ENCODE results near the gene STRIT1. TPM values are rescaled to one million over a fixed set of nuclear protein-coding genes. Genes with fewer than 3 reads are reported as not detected.

Gene STRIT1
- total and polyA plus RNA-seq, 9 of the 15 experiments (the other 6 are each of a cell fraction or from before 2014, with no cell fraction given), result not detected

DNA sequence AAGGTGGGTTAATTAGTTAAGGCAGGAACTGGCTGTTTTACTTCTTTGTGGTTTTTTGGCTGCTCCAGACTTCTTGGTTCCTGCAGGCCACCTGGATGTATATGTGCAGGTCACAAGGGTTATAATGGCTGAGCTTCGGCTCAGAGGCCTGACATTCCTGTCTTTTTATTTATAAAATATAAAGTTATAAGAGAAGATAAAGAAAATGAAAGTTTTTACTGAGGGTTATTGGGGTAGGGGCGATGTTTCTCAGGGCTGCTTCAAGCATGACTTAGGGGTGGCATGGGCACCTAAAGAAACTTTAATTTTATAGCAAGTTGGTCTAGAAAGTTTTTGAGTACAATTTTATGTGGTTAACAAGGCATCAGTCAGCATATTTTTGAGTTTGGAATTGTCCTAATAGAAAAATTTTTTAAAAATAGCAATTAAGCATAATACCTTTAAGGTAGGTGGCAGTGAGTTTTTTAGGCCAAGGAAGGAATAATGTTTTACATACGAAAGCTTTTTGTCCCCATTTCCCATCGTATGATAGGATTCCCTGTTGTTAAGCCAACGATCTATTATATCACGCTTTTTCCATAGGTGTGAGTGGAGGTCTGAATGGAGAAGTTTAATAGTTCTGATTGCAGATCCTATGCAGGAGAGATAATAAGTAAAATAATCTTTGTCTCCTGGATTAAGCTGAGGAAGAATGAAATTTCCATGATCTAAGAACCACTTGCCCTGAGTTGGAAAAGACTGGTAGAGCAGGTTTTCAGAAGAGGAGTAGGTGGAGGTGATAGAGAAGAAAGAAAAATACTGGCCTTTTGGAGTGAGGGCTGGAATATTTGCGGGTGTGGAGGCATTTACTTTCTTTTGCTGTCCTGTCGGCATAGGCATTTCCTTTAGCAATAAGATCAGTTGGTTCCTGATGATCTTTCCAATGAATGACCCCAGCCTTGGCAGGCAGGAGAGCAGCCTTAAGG is 10.1 kb downstream of the STRIT1 start (continued):
- TF ChIP-seq, protein P1, sequence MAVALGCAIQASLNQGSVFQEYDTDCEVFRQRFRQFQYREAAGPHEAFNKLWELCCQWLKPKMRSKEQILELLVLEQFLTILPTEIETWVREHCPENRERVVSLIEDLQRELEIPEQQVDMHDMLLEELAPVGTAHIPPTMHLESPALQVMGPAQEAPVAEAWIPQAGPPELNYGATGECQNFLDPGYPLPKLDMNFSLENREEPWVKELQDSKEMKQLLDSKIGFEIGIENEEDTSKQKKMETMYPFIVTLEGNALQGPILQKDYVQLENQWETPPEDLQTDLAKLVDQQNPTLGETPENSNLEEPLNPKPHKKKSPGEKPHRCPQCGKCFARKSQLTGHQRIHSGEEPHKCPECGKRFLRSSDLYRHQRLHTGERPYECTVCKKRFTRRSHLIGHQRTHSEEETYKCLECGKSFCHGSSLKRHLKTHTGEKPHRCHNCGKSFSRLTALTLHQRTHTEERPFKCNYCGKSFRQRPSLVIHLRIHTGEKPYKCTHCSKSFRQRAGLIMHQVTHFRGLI (CRISPR knock-in tag; IDR thresholded peaks at IDR 0.05), result no peak
- no peak for TF ChIP-seq ZNF551 (CRISPR knock-in tag; IDR thresholded peaks at IDR 0.05)
- no peak for TF ChIP-seq ZNF124 (CRISPR knock-in tag; IDR thresholded peaks at IDR 0.05)
- TF ChIP-seq, protein P2, sequence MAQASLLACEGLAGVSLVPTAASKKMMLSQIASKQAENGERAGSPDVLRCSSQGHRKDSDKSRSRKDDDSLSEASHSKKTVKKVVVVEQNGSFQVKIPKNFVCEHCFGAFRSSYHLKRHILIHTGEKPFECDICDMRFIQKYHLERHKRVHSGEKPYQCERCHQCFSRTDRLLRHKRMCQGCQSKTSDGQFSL (CRISPR knock-in tag; IDR thresholded peaks at IDR 0.05), result no peak
- TF ChIP-seq, protein P2 (tag; IDR thresholded peaks at IDR 0.05), result peak in 1 of 2 experiments; percentile 78; a peak in 2 of 4 replicates
- TF ChIP-seq ZFPM2 (CRISPR knock-in tag; IDR thresholded peaks at IDR 0.05), result no peak
- TF ChIP-seq ZNF507 (tag; conservative IDR thresholded peaks at IDR 0.05), result no peak
- TF ChIP-seq NR4A1 (CRISPR knock-in tag; IDR thresholded peaks at IDR 0.05), result 0 out of 2 replicates have a peak, but pooled peaks have one; percentile 71
- no peak for TF ChIP-seq NR4A1 (tag; IDR thresholded peaks at IDR 0.05)
- TF ChIP-seq KLF6 (CRISPR knock-in tag; IDR thresholded peaks at IDR 0.05; ENCODE audit: borderline replicate concordance), result peak; percentile 88
- peak; percentile 37; the same call in 1 of the 2 replicates for TF ChIP-seq DDX20 (tag; IDR thresholded peaks at IDR 0.05; ENCODE audit: low read depth)
- no peak for TF ChIP-seq SAFB2 (IDR thresholded peaks at IDR 0.05; ENCODE audit: borderline replicate concordance, low read depth, low read length, severe bottlenecking)
- no peak for TF ChIP-seq SETDB1 (IDR thresholded peaks at IDR 0.05; ENCODE audit: low read length)
- TF ChIP-seq ZNF354B (CRISPR knock-in tag; IDR thresholded peaks at IDR 0.05), result 0 out of 2 replicates have a peak, but pooled peaks have one; percentile 44
- TF ChIP-seq, protein P3, sequence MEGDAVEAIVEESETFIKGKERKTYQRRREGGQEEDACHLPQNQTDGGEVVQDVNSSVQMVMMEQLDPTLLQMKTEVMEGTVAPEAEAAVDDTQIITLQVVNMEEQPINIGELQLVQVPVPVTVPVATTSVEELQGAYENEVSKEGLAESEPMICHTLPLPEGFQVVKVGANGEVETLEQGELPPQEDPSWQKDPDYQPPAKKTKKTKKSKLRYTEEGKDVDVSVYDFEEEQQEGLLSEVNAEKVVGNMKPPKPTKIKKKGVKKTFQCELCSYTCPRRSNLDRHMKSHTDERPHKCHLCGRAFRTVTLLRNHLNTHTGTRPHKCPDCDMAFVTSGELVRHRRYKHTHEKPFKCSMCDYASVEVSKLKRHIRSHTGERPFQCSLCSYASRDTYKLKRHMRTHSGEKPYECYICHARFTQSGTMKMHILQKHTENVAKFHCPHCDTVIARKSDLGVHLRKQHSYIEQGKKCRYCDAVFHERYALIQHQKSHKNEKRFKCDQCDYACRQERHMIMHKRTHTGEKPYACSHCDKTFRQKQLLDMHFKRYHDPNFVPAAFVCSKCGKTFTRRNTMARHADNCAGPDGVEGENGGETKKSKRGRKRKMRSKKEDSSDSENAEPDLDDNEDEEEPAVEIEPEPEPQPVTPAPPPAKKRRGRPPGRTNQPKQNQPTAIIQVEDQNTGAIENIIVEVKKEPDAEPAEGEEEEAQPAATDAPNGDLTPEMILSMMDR (IDR thresholded peaks at IDR 0.05 in 2 of 3, conservative IDR thresholded peaks at IDR 0.05 in 1 of 3; ENCODE audit: insufficient read depth in 2 of 3, low read depth in 1 of 3, low read length in 3 of 3), result no peak
- TF ChIP-seq, protein P4, sequence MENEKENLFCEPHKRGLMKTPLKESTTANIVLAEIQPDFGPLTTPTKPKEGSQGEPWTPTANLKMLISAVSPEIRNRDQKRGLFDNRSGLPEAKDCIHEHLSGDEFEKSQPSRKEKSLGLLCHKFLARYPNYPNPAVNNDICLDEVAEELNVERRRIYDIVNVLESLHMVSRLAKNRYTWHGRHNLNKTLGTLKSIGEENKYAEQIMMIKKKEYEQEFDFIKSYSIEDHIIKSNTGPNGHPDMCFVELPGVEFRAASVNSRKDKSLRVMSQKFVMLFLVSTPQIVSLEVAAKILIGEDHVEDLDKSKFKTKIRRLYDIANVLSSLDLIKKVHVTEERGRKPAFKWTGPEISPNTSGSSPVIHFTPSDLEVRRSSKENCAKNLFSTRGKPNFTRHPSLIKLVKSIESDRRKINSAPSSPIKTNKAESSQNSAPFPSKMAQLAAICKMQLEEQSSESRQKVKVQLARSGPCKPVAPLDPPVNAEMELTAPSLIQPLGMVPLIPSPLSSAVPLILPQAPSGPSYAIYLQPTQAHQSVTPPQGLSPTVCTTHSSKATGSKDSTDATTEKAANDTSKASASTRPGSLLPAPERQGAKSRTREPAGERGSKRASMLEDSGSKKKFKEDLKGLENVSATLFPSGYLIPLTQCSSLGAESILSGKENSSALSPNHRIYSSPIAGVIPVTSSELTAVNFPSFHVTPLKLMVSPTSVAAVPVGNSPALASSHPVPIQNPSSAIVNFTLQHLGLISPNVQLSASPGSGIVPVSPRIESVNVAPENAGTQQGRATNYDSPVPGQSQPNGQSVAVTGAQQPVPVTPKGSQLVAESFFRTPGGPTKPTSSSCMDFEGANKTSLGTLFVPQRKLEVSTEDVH (IDR thresholded peaks at IDR 0.05; ENCODE audit: low read depth, partially characterized antibody), result no peak
- TF ChIP-seq C11orf30 (IDR thresholded peaks at IDR 0.05; ENCODE audit: low read depth), result peak; percentile 65
